ENCODE measurements around the gene SYNDIG1.

Gene SYNDIG1

DNA sequence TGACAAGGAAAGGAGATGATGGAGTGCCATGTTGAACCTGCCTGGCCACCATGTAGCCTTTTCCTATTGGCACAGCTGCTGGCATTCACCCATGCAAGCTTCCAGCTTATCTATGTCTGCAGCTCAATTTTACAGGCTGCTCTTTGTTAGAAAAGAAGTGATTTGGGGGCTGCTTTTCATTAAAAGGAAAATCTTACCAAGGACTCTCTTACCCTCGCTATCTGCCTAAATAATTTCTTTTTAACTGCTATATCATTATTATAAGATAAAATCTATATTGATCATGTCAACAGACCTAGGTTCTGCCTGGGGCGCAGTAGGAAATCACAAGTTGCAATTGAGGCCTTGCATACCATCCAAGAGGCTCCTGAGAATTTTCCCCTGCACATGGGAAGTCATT lies 167.2 kb downstream of the SYNDIG1 start:
- Mint-ChIP-seq H3K9me3 (no peaks in the 10 kb centered on the region), H3K27ac (no peak overlapping the region), H3K4me1 (no peaks in the 10 kb centered on the region), H3K4me3 (no peak overlapping the region), H3K27me3 (peaks cover 12% of the 10 kb centered on the region)
- no peak for DNase-seq
- no peak for ATAC-seq

DNA sequence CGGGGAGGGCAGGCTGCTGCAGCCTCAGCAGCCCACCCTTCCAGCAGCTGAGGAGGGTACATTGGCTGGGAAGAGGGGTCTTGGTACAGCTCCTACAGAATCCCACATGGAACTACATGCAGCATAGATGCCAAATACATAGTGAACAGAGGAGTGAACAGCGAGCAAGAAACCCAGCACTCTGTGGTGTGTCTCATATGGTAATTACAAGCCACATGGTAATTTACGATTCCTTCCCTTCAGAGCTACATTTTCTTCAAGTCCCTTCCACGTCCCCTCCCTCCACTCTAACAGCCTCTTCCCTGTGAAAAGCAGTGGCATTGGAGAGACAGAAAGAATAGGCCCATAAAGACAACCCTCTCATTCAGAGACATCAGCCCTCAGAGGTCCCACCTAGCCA lies 167.7 kb downstream of the SYNDIG1 start:
- Mint-ChIP-seq H3K4me3 (no peak overlapping the region), H3K27ac (no peak overlapping the region), H3K9me3 (no peaks in the 10 kb centered on the region), H3K27me3 (peaks cover 12% of the 10 kb centered on the region), H3K4me1 (no peaks in the 10 kb centered on the region)
- no peak for DNase-seq
- no peak for ATAC-seq

DNA sequence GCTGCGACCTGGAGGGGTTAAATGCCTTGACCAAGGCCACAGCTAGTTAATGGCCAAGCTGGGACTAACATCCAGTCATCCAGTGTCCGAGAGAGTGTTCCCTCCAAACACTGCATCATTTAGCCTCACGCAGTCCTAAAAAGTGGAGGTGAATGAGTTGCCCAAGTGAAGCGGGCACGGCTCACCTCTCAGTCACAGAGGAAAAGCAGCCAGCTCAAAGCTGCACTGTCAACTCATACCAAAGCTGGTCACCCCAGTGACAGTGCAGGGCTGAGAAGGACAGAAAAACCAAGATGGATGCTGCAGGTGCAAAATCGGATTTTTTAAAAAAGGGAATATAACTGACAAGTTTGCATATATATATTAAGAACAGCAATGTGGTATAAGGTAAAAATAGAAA lies 168.5 kb downstream of the SYNDIG1 start:
- ATAC-seq: no peak
- no peak for DNase-seq
- Mint-ChIP-seq H3K4me1 (no peaks in the 10 kb centered on the region), H3K27me3 (peaks cover 12% of the 10 kb centered on the region), H3K27ac (no peak overlapping the region), H3K4me3 (no peak overlapping the region), H3K9me3 (peaks cover 0 to 1% of the 10 kb centered on the region in 2 donors)

DNA sequence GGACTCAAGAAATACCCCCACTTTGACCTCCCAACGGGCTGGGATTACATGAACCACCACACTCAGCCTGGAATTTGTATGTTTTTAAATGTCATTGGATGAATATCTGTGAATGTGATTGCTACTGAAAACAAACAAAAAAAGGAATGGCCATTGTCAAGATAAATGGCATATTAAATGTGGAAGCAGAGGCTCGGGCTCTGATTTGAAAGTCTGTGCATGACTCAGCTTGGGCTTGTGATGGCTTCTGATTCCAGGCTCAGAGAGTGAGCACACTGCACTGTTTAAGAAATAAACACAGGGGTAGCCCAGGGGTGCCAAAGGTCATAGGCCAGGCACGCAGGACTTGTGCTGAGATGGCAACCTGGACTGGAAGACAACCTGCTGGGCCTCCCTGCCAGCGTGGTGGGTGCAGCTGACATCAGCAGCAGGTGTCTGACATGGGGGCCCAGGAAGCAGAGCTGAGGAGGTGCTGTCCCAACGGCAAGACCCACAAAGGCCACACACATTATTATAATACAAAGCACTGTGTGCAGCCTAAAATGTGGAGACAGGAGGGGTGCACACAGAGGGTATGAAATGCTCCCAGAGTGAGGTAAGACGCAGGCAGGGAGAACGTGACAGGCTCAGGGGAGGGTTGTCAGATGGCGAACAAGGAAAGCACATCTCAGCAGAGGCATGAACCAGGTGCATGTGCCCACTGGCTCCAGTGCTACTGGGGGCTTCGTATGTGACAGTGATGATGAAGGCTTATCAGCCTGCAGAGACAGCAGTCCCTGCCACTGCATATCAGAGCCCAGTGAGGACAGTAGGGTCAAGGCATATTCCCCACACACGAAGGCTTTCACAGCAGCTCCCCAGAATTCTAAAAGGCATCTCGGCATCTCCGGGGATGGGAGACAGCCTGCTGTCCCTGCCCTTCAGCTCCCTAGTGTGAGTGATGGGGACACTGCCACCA lies 169.4 kb downstream of the SYNDIG1 start:
- DNase-seq (no peak), ATAC-seq (no peak)
- peaks cover 12% of the 10 kb centered on the region for H3K27me3 Mint-ChIP-seq
- H3K27ac Mint-ChIP-seq: peak overlapping the region; percentile 13 to 28
- H3K9me3 Mint-ChIP-seq: peaks cover 0 to 4% of the 10 kb centered on the region in 2 donors
- no peak overlapping the region for H3K4me3 Mint-ChIP-seq
- H3K4me1 Mint-ChIP-seq: no peaks in the 10 kb centered on the region

DNA sequence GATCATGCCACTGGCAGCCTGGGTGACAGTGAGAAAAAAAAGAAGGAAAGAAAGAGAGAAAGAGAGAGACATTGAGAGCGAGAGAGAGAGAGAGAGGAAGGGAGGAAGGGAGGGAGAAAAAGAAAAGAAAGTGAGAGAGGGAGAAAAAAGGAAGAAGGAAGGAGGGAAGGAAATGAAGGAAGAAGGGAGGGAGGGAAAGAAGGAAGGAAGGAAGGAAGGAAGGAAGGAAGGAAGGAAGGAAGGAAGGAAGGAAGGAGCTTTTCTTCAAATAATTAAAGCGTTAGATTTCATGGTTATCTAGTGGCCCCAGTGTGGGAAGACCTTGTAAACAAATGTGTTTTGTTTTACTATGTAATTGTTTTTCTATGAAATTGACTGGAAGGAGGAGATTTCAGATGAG lies 170.8 kb downstream of the SYNDIG1 start:
- Mint-ChIP-seq H3K27me3 (peaks cover 9% of the 10 kb centered on the region), H3K4me1 (no peaks in the 10 kb centered on the region), H3K4me3 (no peak overlapping the region), H3K9me3 (peaks cover 0 to 4% of the 10 kb centered on the region in 2 donors), H3K27ac (no peak overlapping the region)
- DNase-seq: no peak
- no peak for ATAC-seq

DNA sequence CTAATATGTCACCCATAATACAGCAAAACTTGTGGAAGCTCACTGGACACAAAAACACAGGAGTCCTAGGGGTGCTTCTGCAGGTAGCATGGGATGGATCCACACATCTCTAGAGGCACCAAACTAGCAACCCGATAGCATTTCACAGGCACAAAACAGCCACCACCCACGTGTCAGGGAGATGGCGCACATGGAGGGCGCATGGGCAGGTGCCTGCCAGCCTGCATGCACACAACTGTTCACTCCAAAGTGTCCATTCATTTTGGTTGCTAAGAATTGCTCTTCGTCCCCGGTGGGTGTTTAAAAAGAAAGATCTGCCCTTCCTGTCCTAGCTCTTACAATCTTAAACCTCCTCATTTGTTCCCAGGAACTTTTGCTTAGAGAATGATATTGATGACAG lies 171.3 kb downstream of the SYNDIG1 start:
- Mint-ChIP-seq H3K4me1 (no peaks in the 10 kb centered on the region), H3K27ac (no peak overlapping the region), H3K9me3 (peaks cover 0 to 4% of the 10 kb centered on the region in 2 donors), H3K27me3 (peaks cover 5% of the 10 kb centered on the region), H3K4me3 (no peak overlapping the region)
- ATAC-seq: no peak
- no peak for DNase-seq

DNA sequence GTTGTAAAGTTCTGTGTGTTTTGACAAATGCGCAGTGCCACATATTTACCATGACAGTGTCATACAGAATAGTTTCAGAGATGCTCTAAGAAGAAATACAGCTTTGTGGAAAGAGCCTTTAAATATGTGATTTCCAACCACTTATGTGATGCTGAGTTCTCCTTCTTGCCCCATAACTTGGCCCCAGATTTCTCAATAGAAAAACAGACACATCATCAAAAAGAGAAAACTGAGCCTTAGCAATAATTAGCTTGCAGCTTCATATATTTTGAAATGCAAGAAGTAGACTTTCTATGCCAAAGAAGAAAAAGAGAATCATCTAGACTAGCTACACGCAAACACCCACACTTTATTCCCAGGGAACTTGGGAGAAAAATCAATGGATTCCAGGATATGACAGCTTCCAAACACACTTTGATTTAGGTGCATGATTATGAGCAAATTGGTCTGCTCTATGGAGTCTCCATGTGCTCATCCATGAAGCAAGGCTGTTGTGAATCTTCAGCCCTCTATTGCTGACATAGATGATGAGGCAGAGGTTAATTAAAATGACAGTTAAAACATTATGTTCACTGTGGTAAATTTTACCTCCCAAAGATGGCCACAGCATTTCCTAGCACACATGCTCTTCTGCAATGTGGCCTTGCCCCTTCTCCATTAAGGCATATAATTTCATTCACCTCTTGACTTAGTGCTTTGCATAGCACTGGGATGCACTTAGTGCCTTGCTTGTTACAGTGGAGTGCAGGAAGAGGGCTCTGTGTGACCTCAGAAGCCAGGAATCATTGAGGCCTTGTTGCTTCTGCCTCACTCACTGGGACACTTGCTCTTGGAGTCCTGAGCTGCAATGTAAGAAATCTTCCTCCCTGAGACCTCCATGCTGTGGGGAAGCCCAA lies 174.6 kb downstream of the SYNDIG1 start:
- DNase-seq (no peak), ATAC-seq (no peak)
- Mint-ChIP-seq H3K9me3 (peaks cover 0 to 4% of the 10 kb centered on the region in 2 donors), H3K27ac (no peak overlapping the region), H3K27me3 (peaks cover 14% of the 10 kb centered on the region), H3K4me3 (no peak overlapping the region), H3K4me1 (peaks cover 6% of the 10 kb centered on the region)

DNA sequence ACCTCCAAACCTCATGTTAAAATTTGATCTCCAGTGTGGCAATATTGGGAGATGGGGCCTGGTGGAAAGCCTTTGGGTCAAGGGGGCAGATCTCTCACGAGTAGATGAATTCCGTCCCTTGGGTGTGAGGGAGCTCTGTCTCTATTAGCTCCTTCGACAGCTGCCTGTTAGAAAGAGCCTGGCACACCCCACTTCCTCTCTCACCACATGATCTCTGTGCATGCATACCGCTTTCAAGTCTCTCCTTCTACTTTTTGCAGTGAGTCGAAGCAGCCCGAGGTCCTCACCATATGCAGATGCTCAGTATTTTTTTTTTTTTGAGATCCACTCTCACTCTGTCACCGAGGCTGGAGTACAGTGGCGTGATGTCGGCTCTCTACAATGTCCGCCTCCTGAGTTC lies 176.9 kb downstream of the SYNDIG1 start:
- peaks cover 6% of the 10 kb centered on the region for H3K4me1 Mint-ChIP-seq

DNA sequence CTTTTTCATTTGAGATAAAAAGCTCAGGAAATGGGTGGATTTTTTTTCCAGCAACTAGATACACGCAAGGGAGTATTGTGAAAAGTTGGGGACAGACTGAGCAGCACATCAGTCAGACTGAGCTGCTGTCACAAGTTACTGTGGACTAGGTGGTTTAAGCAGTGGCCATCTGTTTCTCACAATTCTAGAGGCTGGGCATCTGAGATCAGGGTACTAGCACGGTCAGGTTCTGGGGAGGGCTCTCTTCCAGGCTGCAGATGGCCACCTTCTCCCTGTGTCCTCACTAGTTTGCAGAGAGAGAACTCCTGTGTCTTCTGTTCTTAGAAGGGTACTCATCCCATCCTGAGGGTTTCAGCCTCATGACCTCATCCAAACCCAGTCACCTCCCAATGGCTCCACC lies 178.3 kb downstream of the SYNDIG1 start:
- H3K27me3 Mint-ChIP-seq: peaks cover 14% of the 10 kb centered on the region
- peaks cover 0 to 4% of the 10 kb centered on the region in 2 donors for H3K9me3 Mint-ChIP-seq
- H3K4me1 Mint-ChIP-seq: peaks cover 6% of the 10 kb centered on the region
- no peak overlapping the region for H3K27ac Mint-ChIP-seq
- no peak overlapping the region for H3K4me3 Mint-ChIP-seq
- ATAC-seq: no peak
- no peak for DNase-seq

More for the DNA sequence above, 176.9 kb downstream of the SYNDIG1 start:
- Mint-ChIP-seq H3K9me3 (peaks cover 0 to 4% of the 10 kb centered on the region in 2 donors), H3K4me3 (no peak overlapping the region), H3K27me3 (peaks cover 14% of the 10 kb centered on the region), H3K27ac (no peak overlapping the region)
- DNase-seq (no peak), ATAC-seq (no peak)

DNA sequence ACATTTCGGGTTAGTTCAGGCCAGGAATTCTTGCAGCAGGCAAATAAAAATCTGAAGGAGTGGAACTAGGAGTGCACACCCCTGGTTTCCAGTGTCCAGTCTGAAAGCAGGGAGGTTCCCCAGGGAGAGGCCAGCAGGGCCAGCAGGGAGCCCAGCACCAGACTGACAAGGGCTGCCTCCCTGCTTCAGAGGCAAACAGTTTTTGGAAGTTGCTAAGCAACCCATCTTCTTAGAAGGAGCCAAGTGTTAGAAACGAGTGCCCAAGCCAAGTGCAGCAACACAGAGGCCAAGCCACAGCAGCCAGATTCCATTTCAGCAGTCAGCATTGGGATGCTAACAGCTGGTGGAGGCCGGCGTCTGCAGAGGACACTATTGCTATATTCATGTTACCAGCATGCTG lies 179.1 kb downstream of the SYNDIG1 start:
- Mint-ChIP-seq H3K27me3 (peaks cover 14% of the 10 kb centered on the region), H3K9me3 (no peaks in the 10 kb centered on the region), H3K27ac (no peak overlapping the region), H3K4me1 (peaks cover 6% of the 10 kb centered on the region), H3K4me3 (no peak overlapping the region)
- DNase-seq (no peak), ATAC-seq (no peak)

DNA sequence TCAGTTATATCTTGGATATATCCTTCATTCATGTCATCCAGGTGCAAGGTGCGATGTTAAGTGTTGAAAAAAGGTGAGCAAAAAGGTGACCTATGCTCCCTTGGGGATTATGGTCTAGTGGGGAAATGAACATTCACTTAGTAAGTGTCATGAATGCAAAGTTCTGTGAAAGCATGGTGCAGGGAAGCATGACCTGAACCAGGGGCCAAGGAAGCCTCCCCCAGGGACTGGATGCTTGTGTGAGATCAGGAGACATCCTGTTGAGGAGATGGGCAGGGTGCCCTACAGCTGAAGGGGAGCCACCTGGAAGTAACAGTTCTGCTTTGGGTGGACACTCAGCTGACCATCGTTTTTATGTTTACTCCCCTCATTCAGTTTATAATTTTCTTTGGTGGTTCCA lies 179.5 kb downstream of the SYNDIG1 start:
- no peak for DNase-seq
- peaks cover 14% of the 10 kb centered on the region for H3K27me3 Mint-ChIP-seq
- H3K4me1 Mint-ChIP-seq: peaks cover 6% of the 10 kb centered on the region
- no peak overlapping the region for H3K4me3 Mint-ChIP-seq
- ATAC-seq: no peak
- no peak overlapping the region for H3K27ac Mint-ChIP-seq
- H3K9me3 Mint-ChIP-seq: no peaks in the 10 kb centered on the region

DNA sequence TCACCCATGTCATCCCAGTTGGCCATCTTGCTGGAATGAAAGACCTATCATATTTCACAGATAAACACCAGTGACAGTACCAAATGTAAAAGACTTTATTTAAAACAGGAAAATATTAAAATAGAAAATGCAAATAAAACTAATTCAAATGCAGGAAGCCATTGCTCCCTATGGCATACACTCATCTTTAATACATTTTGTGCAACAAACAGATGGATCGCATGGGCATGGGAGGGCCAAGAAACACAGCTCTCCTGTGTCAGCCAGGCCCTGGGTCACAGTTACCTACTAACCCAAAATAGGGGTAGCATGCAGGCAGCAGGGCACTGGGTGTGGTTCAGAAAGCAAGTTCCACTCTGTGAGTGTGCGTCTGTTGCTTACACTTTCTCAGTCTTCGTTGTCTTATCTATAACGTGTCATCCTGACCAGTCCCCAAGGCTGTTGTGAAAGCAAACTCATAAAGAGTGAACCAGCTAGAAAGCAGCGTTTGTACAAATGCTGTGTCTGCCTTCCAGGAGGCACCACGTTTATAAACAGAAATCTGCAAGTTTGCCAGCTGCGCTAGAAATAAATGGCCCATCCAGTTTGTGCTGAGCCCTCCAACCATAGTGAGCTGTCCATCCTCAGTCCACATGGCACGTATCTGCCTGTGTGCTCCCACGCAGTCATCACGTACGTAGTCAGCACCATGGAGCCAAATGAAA lies 180.5 kb downstream of the SYNDIG1 start:
- Mint-ChIP-seq H3K9me3 (no peaks in the 10 kb centered on the region), H3K4me1 (peaks cover 6% of the 10 kb centered on the region), H3K27me3 (peaks cover 14% of the 10 kb centered on the region), H3K4me3 (no peak overlapping the region), H3K27ac (no peak overlapping the region)
- ATAC-seq: no peak
- no peak for DNase-seq

DNA sequence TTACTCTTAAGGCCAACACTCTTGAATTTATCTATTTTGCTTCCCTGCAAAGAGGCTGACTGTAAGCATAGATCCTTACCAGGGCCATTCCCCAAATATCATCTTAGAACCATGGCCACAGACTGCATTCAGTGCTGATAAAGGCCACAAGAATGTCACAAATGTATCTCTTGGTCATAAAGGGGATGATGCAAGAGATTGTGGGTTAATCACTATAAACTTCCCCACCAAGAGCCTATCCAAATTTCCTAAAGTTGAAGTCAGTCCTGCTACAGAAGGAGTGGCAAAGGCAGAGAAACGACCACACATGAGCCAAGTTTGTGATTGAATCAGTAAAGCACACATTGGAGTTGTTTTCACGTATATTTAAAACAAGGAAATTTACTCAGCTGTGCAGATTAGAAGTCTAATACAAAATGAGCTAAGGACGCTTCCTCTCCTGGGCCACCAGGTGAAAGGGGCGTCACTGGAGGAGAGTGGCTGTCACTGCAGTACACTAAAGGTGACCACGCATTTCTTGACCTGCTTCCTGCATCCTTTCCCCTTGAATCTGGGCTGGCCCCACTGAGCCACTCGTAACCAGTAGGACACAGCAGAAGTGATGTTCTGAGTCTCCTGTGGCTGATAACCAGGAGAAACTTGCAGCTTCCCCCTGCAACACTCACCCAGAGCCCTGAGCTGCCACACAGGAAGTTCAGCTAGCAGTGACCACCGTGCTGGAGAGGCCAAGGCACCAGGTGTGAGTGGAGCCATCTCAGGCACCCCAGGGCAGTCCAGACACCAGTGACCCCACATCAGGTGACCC lies 181.9 kb downstream of the SYNDIG1 start:
- Mint-ChIP-seq H3K9me3 (no peaks in the 10 kb centered on the region), H3K4me1 (peaks cover 3% of the 10 kb centered on the region), H3K4me3 (no peak overlapping the region), H3K27me3 (peaks cover 11% of the 10 kb centered on the region), H3K27ac (no peak overlapping the region)
- ATAC-seq (no peak), DNase-seq (no peak)

DNA sequence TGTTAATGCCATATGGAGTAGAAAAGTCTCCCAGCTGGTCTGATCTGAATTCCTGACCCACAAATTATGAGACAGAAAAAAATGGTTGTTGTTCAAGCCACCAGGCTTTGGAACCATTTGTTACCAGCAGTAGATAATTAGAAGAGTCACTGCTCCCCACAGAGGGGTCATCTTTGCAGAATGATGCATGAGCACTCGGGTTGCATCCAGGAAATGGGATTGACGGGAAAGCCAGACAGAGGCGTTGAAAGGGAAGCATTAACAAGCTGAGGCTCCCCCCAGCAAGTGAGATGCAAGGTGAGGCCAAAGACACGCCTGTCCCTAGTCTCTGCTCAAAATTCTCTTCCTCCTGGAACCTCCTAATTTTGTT lies 182.5 kb downstream of the SYNDIG1 start:
- H3K4me1 Mint-ChIP-seq: no peaks in the 10 kb centered on the region
- ATAC-seq (no peak), DNase-seq (no peak)
- H3K27me3 Mint-ChIP-seq: peaks cover 5% of the 10 kb centered on the region
- no peak overlapping the region for H3K4me3 Mint-ChIP-seq
- H3K27ac Mint-ChIP-seq: no peak overlapping the region
- no peaks in the 10 kb centered on the region for H3K9me3 Mint-ChIP-seq

DNA sequence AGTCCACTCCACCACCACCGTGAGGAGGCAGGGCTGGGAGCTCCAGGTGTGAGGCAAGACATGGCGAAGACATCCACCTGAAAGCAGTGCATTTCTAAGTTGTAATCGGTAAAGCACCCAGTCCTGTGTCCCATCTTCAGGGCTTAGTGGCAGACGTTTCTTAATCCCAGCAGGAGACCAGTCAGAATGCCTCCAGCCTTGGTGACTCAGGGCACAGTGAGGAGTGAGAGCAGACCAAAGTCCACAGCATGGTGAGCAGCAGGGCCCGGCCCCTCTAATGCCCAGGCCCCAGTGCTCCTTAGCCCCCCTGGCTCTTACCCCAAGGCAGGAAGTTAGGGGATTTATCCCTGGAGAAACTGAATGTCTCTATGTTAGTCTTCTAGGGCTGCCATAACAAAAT lies 183.9 kb downstream of the SYNDIG1 start:
- no peak for DNase-seq
- ATAC-seq: no peak
- H3K4me3 Mint-ChIP-seq: no peak overlapping the region
- H3K4me1 Mint-ChIP-seq: no peaks in the 10 kb centered on the region
- H3K27ac Mint-ChIP-seq: no peak overlapping the region
- H3K9me3 Mint-ChIP-seq: no peaks in the 10 kb centered on the region
- H3K27me3 Mint-ChIP-seq: no peaks in the 10 kb centered on the region

Measured in stimulated activated naive CD8-positive, alpha-beta T cell treated with anti-CD3 and anti-CD28 coated beads, Interleukin-15, amount 100 ng/mL, for 72 hours (primary cell).